SJSA1 (cell line): ENCODE data around the gene UMAD1. TPM values are rescaled to one million over a fixed set of nuclear protein-coding genes. Genes with fewer than 3 reads are reported as not detected.

Experiments
- DNase-seq, 2 experiments: peaks; one replicate each; pipeline ENCODE4 v3.0.0-alpha.2; 2015 to 2020; ENCODE audit warnings: low spot score in 2 of 2, low read depth in 1 of 2
- H3K27ac ChIP-seq: fragments of 250-450 bp; sonication (Bioruptor Pico); 2 replicates; pipeline ENCODE4 v1.5.1; 2020; ENCODE audit warnings: mild to moderate bottlenecking, moderate library complexity
- H3K27me3 ChIP-seq: fragments of 250-450 bp; sonication (Bioruptor Pico); replicated peaks from 2 replicates; pipeline ENCODE4 v1.5.1; 2020; ENCODE audit warnings: mild to moderate bottlenecking, moderate library complexity
- H3K36me3 ChIP-seq: fragments of 250-450 bp; sonication (Bioruptor Pico); 2 replicates; pipeline ENCODE4 v1.5.1; 2020; ENCODE audit warnings: mild to moderate bottlenecking
- H3K4me1 ChIP-seq: fragments of 250-450 bp; sonication (Bioruptor Pico); replicated peaks from 2 replicates; pipeline ENCODE4 v1.6.1; 2021; ENCODE audit warnings: mild to moderate bottlenecking
- H3K4me3 ChIP-seq: fragments of 250-450 bp; sonication (Bioruptor Pico); 2 replicates; pipeline ENCODE4 v1.5.1; 2020; ENCODE audit warnings: mild to moderate bottlenecking
- H3K9me3 ChIP-seq: fragments of 250-450 bp; sonication (Bioruptor Pico); replicated peaks from 2 replicates; pipeline ENCODE4 v1.5.1; 2020; ENCODE audit warnings: mild to moderate bottlenecking
- total RNA-seq: library from RNA; depleted of rRNA; stranded (reverse); fragments of >200 nt; shearing (Covaris generic); gene quantifications from 2 replicates; pipeline ENCODE4 v1.2.3, GENCODE V29; 2014

The UMAD1 gene
- total RNA-seq, 1 experiment from 2014 or later: 19.3 TPM

- Histone ChIP-seq H3K36me3 (no peaks in the 10 kb centered on the region), H3K4me1 (no peaks in the 10 kb centered on the region), H3K27ac (no peak overlapping the region), H3K4me3 (no peak overlapping the region), H3K27me3 (no peaks in the 10 kb centered on the region), H3K9me3 (no peaks in the 10 kb centered on the region; the same call in 1 of the 2 replicates)
- no peak for DNase-seq
Measured at GRCh38 chr7:7851991-7852390, 211.4 kb downstream of the UMAD1 start.

GRCh38 chr7:7857143-7857583 lies 216.6 kb downstream of the UMAD1 start:
- no peak overlapping the region for H3K4me3 ChIP-seq
- H3K9me3 ChIP-seq: no peaks in the 10 kb centered on the region; the same call in 1 of the 2 replicates
- H3K36me3 ChIP-seq: no peaks in the 10 kb centered on the region
- no peak overlapping the region for H3K27ac ChIP-seq
- H3K4me1 ChIP-seq: no peaks in the 10 kb centered on the region
- no peaks in the 10 kb centered on the region for H3K27me3 ChIP-seq
- no peak for DNase-seq

DNA sequence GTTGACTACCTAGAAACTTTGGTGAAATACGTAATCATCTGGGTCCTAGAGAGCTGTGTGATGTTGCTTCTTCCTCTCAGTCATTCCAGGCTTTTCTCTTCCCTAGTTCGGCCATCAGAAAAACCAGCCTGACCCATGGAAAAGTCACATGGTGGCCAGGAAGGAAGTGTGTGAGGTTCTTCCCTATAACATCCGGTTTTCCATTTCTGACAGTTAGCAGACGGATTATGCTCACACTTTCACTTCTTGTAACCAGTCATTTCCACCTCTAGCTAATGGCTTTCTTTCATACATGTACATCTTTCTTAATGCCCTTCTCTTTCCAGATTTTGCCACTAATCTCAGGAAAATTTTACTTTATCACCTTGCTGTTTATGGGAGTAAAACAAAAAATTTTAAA lies 218.0 kb downstream of the UMAD1 start:
- H3K27ac ChIP-seq: no peak overlapping the region
- H3K4me1 ChIP-seq: no peaks in the 10 kb centered on the region
- no peaks in the 10 kb centered on the region for H3K27me3 ChIP-seq
- DNase-seq: no peak
- no peaks in the 10 kb centered on the region for H3K36me3 ChIP-seq
- no peak overlapping the region for H3K4me3 ChIP-seq
- no peaks in the 10 kb centered on the region; the same call in 1 of the 2 replicates for H3K9me3 ChIP-seq

GRCh38 chr7:7859411-7859810 lies 218.9 kb downstream of the UMAD1 start:
- H3K27ac ChIP-seq: no peak overlapping the region
- no peaks in the 10 kb centered on the region for H3K36me3 ChIP-seq
- H3K4me3 ChIP-seq: no peak overlapping the region
- no peaks in the 10 kb centered on the region; the same call in 1 of the 2 replicates for H3K9me3 ChIP-seq
- H3K27me3 ChIP-seq: no peaks in the 10 kb centered on the region
- H3K4me1 ChIP-seq: no peaks in the 10 kb centered on the region
- no peak for DNase-seq

DNA sequence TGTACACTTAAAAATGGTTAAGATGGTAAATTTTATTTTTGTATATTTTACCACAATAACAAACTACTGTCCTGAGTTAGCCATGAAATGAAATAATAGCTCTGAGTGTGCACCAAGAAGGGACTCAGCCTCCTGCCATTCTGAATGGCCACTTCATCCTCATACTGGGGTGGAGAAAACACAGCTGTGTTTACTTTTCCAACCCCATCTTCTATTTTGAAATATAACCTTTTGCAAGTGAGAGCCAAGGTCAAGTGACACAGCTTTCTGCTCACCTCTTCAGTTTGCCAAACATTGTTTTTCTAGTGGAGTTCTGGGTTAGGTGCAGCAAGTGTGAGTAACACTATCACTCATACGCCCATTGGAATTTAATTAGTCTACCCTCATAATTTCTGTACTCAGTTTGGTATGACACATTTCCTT lies 220.7 kb downstream of the UMAD1 start:
- H3K27ac ChIP-seq: no peak overlapping the region
- DNase-seq: no peak
- no peaks in the 10 kb centered on the region for H3K27me3 ChIP-seq
- H3K4me3 ChIP-seq: no peak overlapping the region
- H3K9me3 ChIP-seq: no peaks in the 10 kb centered on the region
- no peaks in the 10 kb centered on the region for H3K36me3 ChIP-seq
- H3K4me1 ChIP-seq: no peaks in the 10 kb centered on the region

- Histone ChIP-seq H3K4me3 (no peak overlapping the region), H3K36me3 (no peaks in the 10 kb centered on the region), H3K27ac (no peak overlapping the region), H3K27me3 (no peaks in the 10 kb centered on the region), H3K4me1 (no peaks in the 10 kb centered on the region), H3K9me3 (no peaks in the 10 kb centered on the region)
- no peak for DNase-seq
Measured at GRCh38 chr7:7862393-7862792, 221.8 kb downstream of the UMAD1 start.

DNA sequence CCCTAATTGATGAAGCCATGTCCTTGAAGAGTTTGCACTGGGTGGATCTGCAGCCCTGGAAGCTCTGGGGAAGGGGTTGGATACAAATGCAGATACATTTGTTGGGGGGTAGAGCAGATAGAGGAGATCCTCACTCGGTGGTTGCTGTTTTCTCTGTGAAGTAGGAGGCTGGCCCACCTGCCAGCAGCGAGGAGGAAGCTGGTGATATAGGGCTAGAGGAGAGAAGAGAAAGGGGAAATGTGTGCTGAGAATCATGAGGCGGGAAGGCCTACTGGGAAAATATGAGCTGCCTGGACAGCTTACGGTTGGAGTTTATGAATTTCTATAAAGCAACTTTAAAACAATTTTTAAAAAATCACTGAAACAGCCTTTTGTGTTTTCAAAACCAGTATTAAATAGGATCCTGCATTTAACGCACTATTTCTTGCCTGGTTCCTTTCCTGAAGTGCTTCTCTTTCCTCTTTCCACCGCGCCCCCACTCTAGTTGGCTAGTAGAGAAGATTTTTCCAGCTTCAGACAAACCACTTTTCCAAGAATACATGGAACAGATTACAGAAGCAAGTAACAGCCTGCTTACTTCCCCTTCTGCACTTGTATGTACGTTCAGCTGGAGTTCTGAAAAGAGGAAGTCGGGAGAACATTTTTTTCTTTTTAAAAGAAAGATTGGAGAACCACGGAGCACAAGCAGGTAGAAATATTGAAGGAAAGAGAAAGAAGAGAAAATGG lies 227.5 kb downstream of the UMAD1 start:
- no peaks in the 10 kb centered on the region for H3K27me3 ChIP-seq
- no peaks in the 10 kb centered on the region for H3K36me3 ChIP-seq
- no peaks in the 10 kb centered on the region for H3K4me1 ChIP-seq
- no peak overlapping the region for H3K4me3 ChIP-seq
- no peak for DNase-seq
- no peaks in the 10 kb centered on the region for H3K9me3 ChIP-seq
- H3K27ac ChIP-seq: no peak overlapping the region

GRCh38 chr7:7868572-7868899 lies 228.0 kb downstream of the UMAD1 start:
- H3K4me3 ChIP-seq: no peak overlapping the region
- DNase-seq: no peak
- H3K27me3 ChIP-seq: no peaks in the 10 kb centered on the region
- no peak overlapping the region for H3K27ac ChIP-seq
- no peaks in the 10 kb centered on the region for H3K4me1 ChIP-seq
- H3K36me3 ChIP-seq: no peaks in the 10 kb centered on the region
- H3K9me3 ChIP-seq: no peaks in the 10 kb centered on the region

DNA sequence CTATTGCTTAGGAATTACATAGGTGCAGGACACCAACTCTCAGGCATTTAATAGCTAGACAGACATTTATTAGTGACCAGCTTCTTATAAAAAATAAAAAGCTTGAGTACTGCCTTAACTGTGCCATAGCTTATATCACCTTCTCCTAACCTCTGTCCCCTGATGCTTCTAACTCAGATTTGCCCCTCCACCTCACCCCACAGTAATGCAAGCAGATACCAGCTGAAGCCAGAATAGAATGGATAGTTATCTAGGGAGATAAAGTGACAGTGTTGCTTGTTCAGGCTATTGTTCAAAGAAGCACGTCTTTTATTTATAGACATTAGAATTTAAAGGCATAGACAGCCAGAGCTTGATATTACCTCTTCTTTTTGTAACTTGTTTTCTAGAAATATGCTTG lies 228.5 kb downstream of the UMAD1 start:
- no peak overlapping the region for H3K4me3 ChIP-seq

GRCh38 chr7:7869651-7870050 lies 229.1 kb downstream of the UMAD1 start:
- Histone ChIP-seq H3K9me3 (no peaks in the 10 kb centered on the region), H3K27me3 (no peaks in the 10 kb centered on the region), H3K27ac (no peak overlapping the region), H3K4me3 (no peak overlapping the region), H3K36me3 (no peaks in the 10 kb centered on the region), H3K4me1 (no peaks in the 10 kb centered on the region)
- no peak for DNase-seq

More for the DNA sequence above, 228.5 kb downstream of the UMAD1 start:
- Histone ChIP-seq H3K27me3 (no peaks in the 10 kb centered on the region), H3K36me3 (no peaks in the 10 kb centered on the region), H3K9me3 (no peaks in the 10 kb centered on the region), H3K27ac (no peak overlapping the region), H3K4me1 (no peaks in the 10 kb centered on the region)
- no peak for DNase-seq

- Histone ChIP-seq H3K27ac (no peak overlapping the region), H3K4me1 (no peaks in the 10 kb centered on the region), H3K4me3 (no peak overlapping the region), H3K9me3 (no peaks in the 10 kb centered on the region), H3K27me3 (no peaks in the 10 kb centered on the region), H3K36me3 (no peaks in the 10 kb centered on the region)
- no peak for DNase-seq
Measured at GRCh38 chr7:7870555-7870954, 230.0 kb downstream of the UMAD1 start.

DNA sequence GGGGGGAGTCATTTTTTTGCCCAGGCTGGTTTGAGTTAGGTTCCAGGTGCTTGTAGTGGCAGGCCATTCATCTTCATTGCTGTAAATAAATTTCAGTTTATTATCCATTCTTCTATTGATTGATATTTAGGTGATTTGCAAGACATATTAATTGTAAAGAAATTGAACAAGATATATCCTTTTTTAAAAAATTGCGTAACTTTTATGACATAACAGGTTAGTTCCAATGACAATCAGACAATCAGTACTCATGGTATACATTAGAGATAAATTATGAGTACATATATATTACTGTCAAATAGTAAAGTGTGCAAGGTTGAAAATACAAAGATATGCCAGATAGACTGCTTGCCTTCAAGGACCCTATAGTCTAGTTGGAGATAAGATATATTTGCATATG lies 235.9 kb downstream of the UMAD1 start:
- DNase-seq: no peak
- H3K9me3 ChIP-seq: no peaks in the 10 kb centered on the region
- no peak overlapping the region for H3K4me3 ChIP-seq
- H3K27ac ChIP-seq: no peak overlapping the region
- H3K36me3 ChIP-seq: no peaks in the 10 kb centered on the region
- H3K4me1 ChIP-seq: no peaks in the 10 kb centered on the region
- H3K27me3 ChIP-seq: no peaks in the 10 kb centered on the region

GRCh38 chr7:7881581-7881980 lies 241.0 kb downstream of the UMAD1 start:
- H3K4me1 ChIP-seq: no peaks in the 10 kb centered on the region
- H3K27me3 ChIP-seq: no peaks in the 10 kb centered on the region
- no peaks in the 10 kb centered on the region for H3K9me3 ChIP-seq
- DNase-seq: no peak
- no peaks in the 10 kb centered on the region for H3K36me3 ChIP-seq
- H3K27ac ChIP-seq: no peak overlapping the region
- no peak overlapping the region for H3K4me3 ChIP-seq

DNA sequence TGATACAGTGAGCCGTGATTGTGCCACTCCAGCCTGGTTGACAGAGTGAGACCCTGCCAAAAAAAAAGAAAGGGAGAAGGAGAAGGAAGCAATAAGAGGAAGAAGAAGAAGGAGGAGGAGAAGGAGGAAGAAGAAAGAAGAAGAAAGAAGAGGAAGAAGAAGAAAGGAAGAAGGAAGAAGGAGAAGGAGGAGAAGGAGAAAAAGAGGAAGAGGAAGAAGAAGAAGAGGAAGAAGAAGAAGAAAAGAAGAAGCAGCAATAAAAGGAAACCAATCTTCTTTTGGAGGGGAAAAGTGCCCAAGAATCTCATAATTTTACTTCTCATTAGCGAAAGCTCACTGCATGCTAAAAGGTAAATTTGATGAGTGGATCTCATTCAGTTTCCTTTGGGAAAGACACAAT lies 242.3 kb downstream of the UMAD1 start:
- no peak for DNase-seq
- Histone ChIP-seq H3K27me3 (no peaks in the 10 kb centered on the region), H3K9me3 (no peaks in the 10 kb centered on the region), H3K27ac (no peak overlapping the region), H3K4me1 (no peaks in the 10 kb centered on the region), H3K36me3 (no peaks in the 10 kb centered on the region), H3K4me3 (no peak overlapping the region)

GRCh38 chr7:7883394-7883793 lies 242.8 kb downstream of the UMAD1 start:
- H3K27me3 ChIP-seq: no peaks in the 10 kb centered on the region
- DNase-seq: no peak
- no peak overlapping the region for H3K27ac ChIP-seq
- H3K4me3 ChIP-seq: no peak overlapping the region
- no peaks in the 10 kb centered on the region for H3K4me1 ChIP-seq
- no peaks in the 10 kb centered on the region for H3K36me3 ChIP-seq
- H3K9me3 ChIP-seq: no peaks in the 10 kb centered on the region
